Measurements from ENCODE around the gene SIAH1. TPM values are rescaled to one million over a fixed set of nuclear protein-coding genes. Genes with fewer than 3 reads are reported as not detected.

SIAH1 gene
- total and polyA plus RNA-seq, 2 experiments from 2014 or later: 24.4 to 29.9 TPM

GRCh38 chr16:48326915-48327314, 58.3 kb downstream of the SIAH1 start:
- TF ChIP-seq EZH2 (IDR thresholded peaks at IDR 0.05; ENCODE audit: insufficient read depth, poor library complexity, severe bottlenecking) (no peak), EZH2phosphoT487 (IDR thresholded peaks at IDR 0.05; ENCODE audit: insufficient read depth, low read depth) (no peak)
- no peak overlapping the region for H3K4me2 ChIP-seq (ENCODE audit: unreplicated experiment)
- in situ Hi-C loops (cut with MboI): no loop called here

GRCh38 chr16:48323783-48324775, 61.1 kb downstream of the SIAH1 start:
- Histone ChIP-seq H3K9me2 (ENCODE audit: insufficient read depth) (no peaks in the 10 kb centered on the region), H3K27ac (peak overlapping the region; percentile 33), H3K9me3 (ENCODE audit: low read depth) (no peaks in the 10 kb centered on the region), H3K36me3 (ENCODE audit: low read depth) (peaks cover 10% of the 10 kb centered on the region; the same call in 1 of the 2 replicates), H3K4me2 (ENCODE audit: unreplicated experiment) (peak overlapping the region; percentile 24), H3F3A (ENCODE audit: insufficient read depth) (peaks cover 30% of the 10 kb centered on the region; the same call in 1 of the 2 replicates), H3K27me3 (replicated peaks; ENCODE audit: insufficient read depth) (no peaks in the 10 kb centered on the region), H2AFZ (no peak overlapping the region), H3K9ac (no peak overlapping the region), H3K4me3 (no peak overlapping the region), H3K4me1 (ENCODE audit: insufficient read depth) (peaks cover 25% of the 10 kb centered on the region), H4K20me1 (ENCODE audit: insufficient read depth) (no peaks in the 10 kb centered on the region), H3K79me2 (ENCODE audit: insufficient read depth) (peaks cover 24% of the 10 kb centered on the region)
- no peak for TF ChIP-seq EZH2 (IDR thresholded peaks at IDR 0.05; ENCODE audit: insufficient read depth, poor library complexity, severe bottlenecking)
- no peak for TF ChIP-seq EZH2phosphoT487 (IDR thresholded peaks at IDR 0.05; ENCODE audit: insufficient read depth, low read depth)
- DNase-seq: peak; percentile 42
- in situ Hi-C loops (cut with MboI): no loop called here
- 43 to 44% methylated on average over 7 of the region's 7 CpGs for WGBS, 2 experiments (ENCODE audit: low coverage in 1 of 2, low lambda C conversion rate in 2 of 2, missing lambda C conversion rate in 2 of 2)

More at GRCh38 chr16:48326915-48327314, 58.3 kb downstream of the SIAH1 start:
- Histone ChIP-seq H3K9me2 (ENCODE audit: insufficient read depth) (no peaks in the 10 kb centered on the region), H3K36me3 (ENCODE audit: low read depth) (peaks cover 10% of the 10 kb centered on the region; the same call in 1 of the 2 replicates), H3K79me2 (ENCODE audit: insufficient read depth) (peaks cover 24% of the 10 kb centered on the region), H3K4me3 (no peak overlapping the region), H2AFZ (no peak overlapping the region), H3F3A (ENCODE audit: insufficient read depth) (peaks cover 23% of the 10 kb centered on the region; the same call in 1 of the 2 replicates), H3K27ac (no peak overlapping the region), H3K4me1 (ENCODE audit: insufficient read depth) (peaks cover 15% of the 10 kb centered on the region), H4K20me1 (ENCODE audit: insufficient read depth) (no peaks in the 10 kb centered on the region), H3K27me3 (replicated peaks; ENCODE audit: insufficient read depth) (no peaks in the 10 kb centered on the region), H3K9me3 (ENCODE audit: low read depth) (no peaks in the 10 kb centered on the region), H3K9ac (no peak overlapping the region)
- DNase-seq: no peak
- WGBS, 2 experiments (ENCODE audit: low coverage in 1 of 2, low lambda C conversion rate in 2 of 2, missing lambda C conversion rate in 2 of 2): 93 to 96% methylated on average over 4 of the region's 4 CpGs

DNA sequence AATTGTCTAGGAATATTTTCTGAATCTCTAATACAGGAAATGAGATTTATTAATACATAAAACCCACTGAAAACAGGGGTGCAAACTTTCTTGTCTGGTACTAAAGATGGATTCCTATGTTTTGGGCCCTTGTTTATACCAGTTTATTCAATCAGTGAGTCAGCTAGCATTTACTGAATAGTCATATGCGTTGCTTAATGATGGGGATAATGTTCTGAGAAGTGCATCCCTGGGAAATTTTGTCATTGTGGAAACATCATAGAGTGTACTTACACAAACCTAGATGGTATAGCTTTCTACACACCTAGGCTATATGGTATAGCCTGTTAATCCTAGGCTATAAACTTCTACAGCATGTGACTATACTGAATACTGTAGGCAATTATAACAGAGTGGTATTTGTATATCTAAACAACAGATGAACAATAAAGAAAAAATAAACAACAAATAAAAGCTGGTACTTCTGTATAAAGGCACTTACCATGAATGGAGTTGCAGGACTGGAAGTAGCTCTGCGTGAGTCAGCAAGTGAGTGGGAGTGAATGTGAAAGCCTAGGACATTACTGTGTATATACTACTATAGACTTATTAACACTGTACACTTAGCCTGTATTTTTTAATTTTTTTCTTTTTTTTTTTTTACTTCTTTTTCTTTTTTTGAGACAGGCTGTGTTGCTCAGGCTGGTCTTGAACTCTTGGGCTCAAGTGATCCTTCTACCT, 63.7 kb downstream of the SIAH1 start:
- peak; percentile 81 for DNase-seq
- H2AFZ ChIP-seq: no peak overlapping the region
- H3K79me2 ChIP-seq (ENCODE audit: insufficient read depth): peaks cover 30% of the 10 kb centered on the region
- peaks cover 40% of the 10 kb centered on the region for H3K4me1 ChIP-seq (ENCODE audit: insufficient read depth)
- H3K9me3 ChIP-seq (ENCODE audit: low read depth): no peaks in the 10 kb centered on the region
- WGBS, 2 experiments (ENCODE audit: low coverage in 1 of 2, low lambda C conversion rate in 2 of 2, missing lambda C conversion rate in 2 of 2): 37 to 38% methylated on average over 2 of the region's 2 CpGs
- in situ Hi-C loops (cut with MboI): no loop called here
- peak overlapping the region; percentile 17 for H3K4me2 ChIP-seq (ENCODE audit: unreplicated experiment)
- H3K27ac ChIP-seq: peak overlapping the region; percentile 75
- peak overlapping the region; percentile 28; the same call in 1 of the 2 replicates for H3K9ac ChIP-seq
- H3K27me3 ChIP-seq (replicated peaks; ENCODE audit: insufficient read depth): no peaks in the 10 kb centered on the region
- no peak for TF ChIP-seq EZH2phosphoT487 (IDR thresholded peaks at IDR 0.05; ENCODE audit: insufficient read depth, low read depth)
- TF ChIP-seq EZH2 (IDR thresholded peaks at IDR 0.05; ENCODE audit: insufficient read depth, poor library complexity, severe bottlenecking): no peak
- H3K9me2 ChIP-seq (ENCODE audit: insufficient read depth): no peaks in the 10 kb centered on the region
- H3K36me3 ChIP-seq (ENCODE audit: low read depth): peaks cover 7% of the 10 kb centered on the region; the same call in 1 of the 2 replicates
- H3F3A ChIP-seq (ENCODE audit: insufficient read depth): peaks cover 50% of the 10 kb centered on the region
- H3K4me3 ChIP-seq: no peak overlapping the region
- no peaks in the 10 kb centered on the region for H4K20me1 ChIP-seq (ENCODE audit: insufficient read depth)

- H3K4me2 ChIP-seq (ENCODE audit: unreplicated experiment): no peak overlapping the region
- no peaks in the 10 kb centered on the region for H3K9me2 ChIP-seq (ENCODE audit: insufficient read depth)
- TF ChIP-seq EZH2phosphoT487 (IDR thresholded peaks at IDR 0.05; ENCODE audit: insufficient read depth, low read depth) (no peak), EZH2 (IDR thresholded peaks at IDR 0.05; ENCODE audit: insufficient read depth, poor library complexity, severe bottlenecking) (no peak)
- no peaks in the 10 kb centered on the region for H4K20me1 ChIP-seq (ENCODE audit: insufficient read depth)
- H3K9ac ChIP-seq: no peak overlapping the region
- H3F3A ChIP-seq (ENCODE audit: insufficient read depth): peaks cover 38% of the 10 kb centered on the region
- no peaks in the 10 kb centered on the region for H3K9me3 ChIP-seq (ENCODE audit: low read depth)
- in situ Hi-C loops (cut with MboI): no loop called here
- H2AFZ ChIP-seq: no peak overlapping the region
- no peaks in the 10 kb centered on the region for H3K27me3 ChIP-seq (replicated peaks; ENCODE audit: insufficient read depth)
- 96% methylated on average over 4 of the region's 4 CpGs for WGBS, 2 experiments (ENCODE audit: low coverage in 1 of 2, low lambda C conversion rate in 2 of 2, missing lambda C conversion rate in 2 of 2)
- peaks cover 7% of the 10 kb centered on the region; the same call in 1 of the 2 replicates for H3K36me3 ChIP-seq (ENCODE audit: low read depth)
- H3K27ac ChIP-seq: no peak overlapping the region
- H3K79me2 ChIP-seq (ENCODE audit: insufficient read depth): peaks cover 32% of the 10 kb centered on the region
- peaks cover 31% of the 10 kb centered on the region for H3K4me1 ChIP-seq (ENCODE audit: insufficient read depth)
- no peak overlapping the region for H3K4me3 ChIP-seq
- DNase-seq: no peak
These were observed 66.6 kb downstream of the SIAH1 start for GRCh38 chr16:48318630-48319029.
